Limb (tissue), 2 donors: ENCODE results near the gene ANTXR1.

Experiments used
- DNase-seq, 2 donors: peaks; one replicate each; pipeline ENCODE4 v3.0.0-alpha.2; 2016; ENCODE audit errors: extremely low spot score in 2 of 2

Gene ANTXR1

DNA sequence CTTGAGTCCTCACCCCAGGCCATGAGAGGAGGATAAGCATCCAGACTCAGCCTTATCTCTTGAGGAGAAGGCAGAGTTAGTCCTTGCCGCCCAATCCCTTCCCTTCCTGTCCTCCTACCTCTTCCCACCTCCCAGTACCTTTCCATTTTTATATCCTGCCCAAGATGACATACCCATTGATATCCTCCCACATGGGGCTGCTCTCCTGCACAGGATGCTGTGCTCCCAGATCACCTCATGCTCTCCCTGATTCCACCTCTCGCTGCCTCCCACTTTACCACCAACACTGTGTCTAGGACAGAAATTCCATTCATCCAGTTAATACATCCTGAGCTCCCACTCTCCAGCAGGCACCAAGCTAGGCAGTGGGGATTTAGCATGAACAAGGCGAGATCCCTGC is 191.7 kb downstream of the ANTXR1 start:
- DNase-seq: no peak

DNA sequence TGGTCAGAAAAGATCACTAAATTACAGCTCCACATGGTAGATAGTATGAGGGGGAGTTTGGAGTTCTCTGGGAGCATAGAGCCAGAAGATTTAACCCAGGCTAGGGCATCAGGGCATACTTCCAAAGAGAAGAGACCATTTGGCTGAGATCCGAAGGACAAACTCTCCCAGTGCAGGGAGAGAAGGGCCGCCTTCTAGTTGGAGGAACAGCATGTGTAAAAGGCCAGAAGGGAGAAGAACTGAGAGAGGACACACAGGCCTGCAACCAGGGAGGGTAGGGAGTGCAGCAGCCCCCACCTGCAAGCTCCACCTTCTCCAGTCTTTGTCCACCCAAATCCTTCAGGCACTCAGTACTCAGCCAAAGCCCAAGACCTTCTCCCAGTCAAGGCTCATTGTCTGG is 192.1 kb downstream of the ANTXR1 start:
- DNase-seq: no peak

DNA sequence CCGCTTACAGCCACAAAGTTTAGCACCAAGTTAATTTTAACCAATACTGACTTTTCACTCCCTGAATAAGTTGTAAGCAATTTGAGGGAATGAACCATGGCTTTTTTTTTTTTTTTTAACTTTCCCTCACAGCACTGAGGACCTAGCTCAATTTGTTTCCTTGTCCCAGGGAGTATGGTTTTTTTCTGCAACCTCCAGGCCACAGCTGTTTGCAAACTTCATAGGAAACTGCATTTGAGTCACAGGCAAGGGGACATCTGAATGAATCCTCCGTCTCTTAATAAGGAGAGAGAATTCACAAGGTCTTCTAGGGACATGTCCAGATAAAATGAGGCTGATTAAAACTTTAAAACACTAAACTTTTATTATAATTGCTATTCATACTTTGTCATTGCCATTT is 192.5 kb downstream of the ANTXR1 start:
- no peak for DNase-seq

DNA sequence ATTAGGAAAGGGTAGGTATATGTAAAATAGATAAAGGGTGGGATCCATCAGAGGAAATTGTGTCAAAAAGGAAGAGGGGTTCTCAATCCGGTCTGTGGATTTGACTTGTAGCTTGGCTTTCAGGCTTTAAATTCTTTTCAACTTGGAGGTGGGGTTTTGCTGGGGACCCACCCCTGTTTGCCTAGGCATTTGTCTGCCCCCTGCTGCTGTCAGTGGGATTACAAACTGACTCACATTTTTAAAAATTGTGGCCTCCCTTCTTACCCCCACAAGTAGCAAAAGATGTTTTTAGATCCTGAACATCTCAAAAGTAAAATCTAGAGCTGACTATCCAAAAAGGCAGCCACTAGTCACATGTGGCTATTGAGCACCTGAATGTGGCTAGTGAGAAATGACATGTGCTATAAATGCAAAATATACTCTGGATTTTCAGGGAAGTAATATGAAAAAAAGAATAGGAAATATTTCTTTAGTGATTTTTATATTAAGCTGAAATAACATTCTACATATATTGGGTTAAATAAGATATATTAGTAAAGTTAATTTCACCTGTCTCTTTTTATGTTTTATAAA is 195.1 kb downstream of the ANTXR1 start:
- DNase-seq: no peak

DNA sequence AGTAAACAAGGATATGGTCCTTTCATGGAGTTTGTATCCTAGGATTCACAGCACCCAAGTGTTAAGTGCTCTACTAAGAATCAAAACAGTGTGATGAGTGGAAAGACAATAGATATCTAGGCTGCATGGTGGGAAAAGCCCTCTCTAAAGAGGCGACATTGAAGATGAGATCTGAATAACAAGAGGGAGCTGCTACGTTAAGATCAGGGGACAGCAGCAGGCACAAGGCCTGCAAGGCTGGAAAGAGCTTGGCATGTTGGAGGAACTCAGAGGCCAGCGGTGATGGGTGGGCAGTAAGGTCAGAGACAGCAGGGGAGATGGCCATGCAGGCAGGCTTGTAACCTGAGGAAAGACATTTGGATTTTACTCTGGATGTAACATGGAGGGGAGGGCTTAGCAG is 196.5 kb downstream of the ANTXR1 start:
- no peak for DNase-seq

DNA sequence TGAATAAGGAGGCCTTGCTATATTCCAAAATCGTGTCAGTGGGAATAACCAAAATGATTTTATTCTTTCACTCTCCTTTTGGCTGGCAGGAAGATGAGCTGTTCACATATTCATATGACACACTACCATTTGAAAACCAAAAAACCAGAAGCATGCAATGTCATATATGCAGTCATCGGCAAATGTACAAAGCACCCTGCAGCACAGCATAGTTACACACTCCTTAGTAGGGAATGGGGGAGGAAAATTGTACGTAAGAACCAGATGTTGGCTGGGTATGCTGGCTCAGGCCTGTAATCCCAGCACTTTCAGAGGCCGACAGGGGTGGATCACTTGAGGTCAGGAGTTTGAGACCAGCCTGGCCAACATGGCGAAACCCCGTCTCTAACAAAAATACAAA is 197.4 kb downstream of the ANTXR1 start:
- DNase-seq: no peak

DNA sequence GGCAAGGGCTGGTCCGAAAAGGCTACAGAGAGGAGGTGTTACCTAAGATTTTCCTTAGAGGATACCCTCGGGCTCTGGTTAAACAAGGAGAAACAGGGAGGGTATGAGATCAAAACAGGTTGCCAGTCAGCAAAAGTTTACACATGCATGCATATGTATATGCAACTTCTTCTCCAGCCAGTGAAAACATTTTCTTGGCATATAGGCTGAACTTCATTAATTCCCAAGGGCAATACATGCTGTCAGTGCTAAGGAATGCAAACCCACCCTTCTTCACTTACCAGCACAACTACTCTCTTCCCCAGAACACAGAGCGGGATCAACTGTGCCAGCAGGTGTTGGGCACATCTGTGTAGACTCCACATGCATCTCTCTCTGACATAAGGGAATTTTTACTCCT is 198.1 kb downstream of the ANTXR1 start:
- no peak for DNase-seq

DNA sequence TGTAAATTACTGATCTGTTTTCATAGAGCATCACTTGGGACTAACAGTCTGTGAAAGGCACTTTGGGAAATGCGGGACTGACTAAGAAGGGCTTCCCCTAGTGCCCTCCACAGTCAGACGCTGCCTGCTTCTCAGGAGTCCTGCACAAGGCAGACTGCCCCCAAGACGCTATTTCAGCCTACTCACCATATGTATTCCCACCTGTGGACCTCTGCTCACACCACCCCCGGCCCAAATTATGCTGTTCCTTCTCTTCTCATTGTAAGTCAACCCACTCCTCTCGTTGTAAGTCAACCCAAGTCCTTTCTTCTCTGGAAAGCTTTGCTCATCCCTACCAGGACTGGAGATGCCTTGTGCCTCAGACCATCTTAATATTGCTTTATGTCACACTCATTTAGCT is 198.7 kb downstream of the ANTXR1 start:
- DNase-seq: no peak

DNA sequence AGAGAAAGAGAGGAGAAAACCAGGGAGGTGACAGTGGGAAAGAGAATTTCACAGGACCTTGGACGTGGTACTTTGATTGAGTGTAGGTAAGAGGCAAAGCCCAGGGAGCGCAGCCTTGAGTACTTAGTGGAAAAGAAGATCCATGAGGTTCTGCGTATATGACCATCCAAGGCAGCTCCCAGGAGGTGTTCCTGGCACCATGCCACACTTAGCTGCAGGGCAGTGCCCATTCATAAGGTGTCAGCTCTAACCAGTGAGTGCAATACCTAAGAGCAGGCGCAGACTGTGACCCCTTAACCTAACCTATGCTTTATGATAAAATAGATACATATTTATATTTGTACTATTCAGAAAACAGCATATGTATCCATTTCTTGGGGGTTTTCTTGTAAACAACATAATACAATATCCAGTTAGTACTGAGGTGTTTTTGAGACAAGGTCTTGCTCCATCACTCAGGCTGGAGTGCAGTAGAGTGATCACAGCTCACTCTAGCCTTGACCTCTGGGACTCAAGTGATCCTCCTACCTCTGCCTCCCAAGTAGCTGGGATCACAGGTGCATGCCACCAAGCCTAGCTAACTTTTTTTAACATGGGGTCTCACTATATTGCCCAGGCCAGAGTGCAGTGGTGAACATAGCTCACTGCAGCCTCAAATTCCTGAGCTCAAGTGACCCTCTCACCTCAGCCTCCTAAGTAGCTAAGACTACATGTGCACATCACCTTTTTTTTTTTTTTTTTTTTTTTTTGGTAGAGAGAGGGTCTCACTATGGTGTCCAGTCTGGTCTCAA is 199.5 kb downstream of the ANTXR1 start:
- no peak for DNase-seq

DNA sequence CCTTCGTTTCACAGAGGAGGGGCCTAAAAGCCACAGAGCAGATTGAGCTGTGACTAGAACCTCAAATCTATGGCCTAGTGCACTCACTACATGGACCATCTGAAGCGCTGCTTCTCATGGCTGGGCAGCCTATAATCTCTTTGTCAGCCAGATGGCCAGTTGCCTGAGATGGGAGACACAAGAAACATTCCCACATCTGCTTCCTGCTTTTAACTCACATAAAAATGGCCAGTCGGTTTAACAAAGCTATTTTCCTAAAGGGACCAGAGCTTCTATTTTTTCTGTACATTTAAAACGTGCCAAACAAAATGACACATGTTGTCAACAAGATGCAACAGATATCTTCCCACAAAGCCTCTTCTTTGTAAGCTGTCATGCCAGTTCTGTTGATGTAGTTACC is 200.2 kb downstream of the ANTXR1 start:
- DNase-seq: no peak

DNA sequence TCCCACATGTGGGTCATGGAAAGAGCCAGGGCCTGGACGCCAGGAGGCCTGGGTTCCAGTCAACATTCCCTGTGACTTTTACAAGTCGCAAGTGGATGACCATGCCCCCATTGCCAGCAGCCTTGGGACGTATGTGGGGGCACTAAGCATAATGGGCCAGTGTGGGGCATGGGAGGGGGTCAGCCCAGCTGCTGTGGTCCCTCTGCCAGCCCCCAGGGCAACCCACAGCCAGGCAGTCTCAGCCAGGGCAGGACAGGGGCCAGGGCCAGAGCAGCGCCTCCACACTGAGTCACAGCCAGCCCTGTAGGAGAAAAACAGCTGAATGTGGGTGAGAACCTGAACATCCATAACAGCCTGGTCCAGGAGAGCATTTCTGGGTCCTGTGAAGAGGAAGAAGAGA is 200.8 kb downstream of the ANTXR1 start:
- DNase-seq: no peak

DNA sequence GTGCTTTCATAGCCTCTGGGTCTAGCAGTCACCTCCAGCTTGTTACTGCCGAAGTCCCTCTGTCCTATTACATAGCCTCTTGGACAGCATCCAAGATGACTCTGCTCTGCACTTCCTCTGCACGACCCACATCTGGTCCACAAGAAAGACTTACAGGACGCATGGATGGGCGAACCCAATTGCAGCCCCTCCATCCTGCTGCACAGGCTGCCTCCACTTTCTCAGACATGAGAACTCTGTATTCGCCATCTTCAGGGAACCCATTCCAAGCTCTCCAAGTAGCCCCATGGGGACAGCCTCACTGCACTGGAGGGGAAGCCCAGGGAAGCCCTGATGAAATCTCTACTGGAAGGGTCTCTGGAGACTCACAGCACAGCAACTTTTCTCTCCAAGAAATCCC is 201.9 kb downstream of the ANTXR1 start:
- no peak for DNase-seq

DNA sequence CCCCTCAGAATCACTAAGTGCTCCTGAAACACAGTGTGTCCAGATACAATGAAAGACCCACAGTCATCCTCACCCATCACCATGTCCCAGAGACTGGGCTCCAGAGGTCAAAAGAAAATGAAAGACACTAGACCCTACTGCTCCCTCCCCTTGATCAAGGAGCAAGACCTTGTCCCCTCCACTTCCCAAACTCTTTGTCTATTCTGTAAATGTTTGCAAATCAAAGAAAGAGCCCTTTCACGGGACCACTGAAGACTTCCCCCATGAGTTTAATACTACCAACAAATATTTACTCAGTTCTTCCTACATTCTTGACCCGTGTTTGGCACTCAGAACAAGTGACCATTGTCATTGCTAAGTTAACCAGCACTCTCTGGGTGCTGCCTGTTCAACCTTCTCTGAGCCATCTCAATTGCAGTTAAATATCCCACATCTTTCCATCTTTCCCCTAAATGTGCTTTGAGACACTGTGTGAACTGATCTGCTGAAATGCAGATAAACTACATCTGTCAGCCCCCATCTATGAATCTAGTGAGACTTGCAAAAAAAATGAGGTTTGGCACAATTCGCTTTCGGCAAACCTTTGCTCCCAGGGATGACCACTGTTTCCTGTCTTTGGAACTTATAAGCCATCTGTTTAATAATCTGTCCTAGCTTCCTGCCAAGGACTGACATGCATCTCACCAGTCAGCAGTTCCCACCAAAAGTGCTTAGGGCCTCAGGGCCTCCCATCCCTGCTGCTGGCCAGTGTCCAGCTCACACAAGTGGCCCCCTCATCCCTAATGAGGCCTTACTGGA is 203.8 kb downstream of the ANTXR1 start:
- DNase-seq: peak; percentile 50 to 74

DNA sequence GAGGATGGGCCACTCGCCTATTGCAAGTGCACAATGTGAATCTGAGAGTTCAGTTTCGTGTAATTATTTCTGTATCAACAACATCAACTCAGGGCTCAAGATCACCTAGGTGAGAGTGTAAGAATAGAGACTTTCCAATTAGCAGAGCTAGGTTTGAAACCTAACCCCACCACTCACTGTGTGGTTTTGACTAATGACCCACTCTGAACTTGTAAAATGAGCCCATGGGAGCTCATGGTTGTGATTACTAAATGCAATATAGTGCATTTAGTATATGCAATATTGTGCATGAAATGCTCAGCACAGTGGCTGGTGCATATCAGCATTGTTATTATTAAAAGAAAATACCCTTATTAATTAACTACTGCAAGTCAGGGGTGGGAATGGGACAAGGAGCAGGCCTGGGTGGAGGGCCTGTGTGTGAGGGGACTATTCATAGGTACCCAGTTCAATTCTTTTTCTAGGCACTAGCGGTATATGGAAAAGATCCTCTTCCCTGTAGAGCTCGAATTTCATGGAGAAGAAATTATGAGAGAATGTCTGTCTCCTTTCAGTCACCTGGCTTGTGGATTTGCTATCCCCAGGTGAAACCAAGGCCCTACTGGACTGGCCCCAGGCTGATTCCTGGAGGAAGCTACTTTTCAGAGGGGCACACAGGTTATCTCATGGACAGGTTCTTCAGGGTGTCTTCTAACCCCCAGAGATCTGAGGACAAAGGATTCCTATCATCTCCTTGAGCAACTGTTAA is 204.5 kb downstream of the ANTXR1 start:
- no peak for DNase-seq

DNA sequence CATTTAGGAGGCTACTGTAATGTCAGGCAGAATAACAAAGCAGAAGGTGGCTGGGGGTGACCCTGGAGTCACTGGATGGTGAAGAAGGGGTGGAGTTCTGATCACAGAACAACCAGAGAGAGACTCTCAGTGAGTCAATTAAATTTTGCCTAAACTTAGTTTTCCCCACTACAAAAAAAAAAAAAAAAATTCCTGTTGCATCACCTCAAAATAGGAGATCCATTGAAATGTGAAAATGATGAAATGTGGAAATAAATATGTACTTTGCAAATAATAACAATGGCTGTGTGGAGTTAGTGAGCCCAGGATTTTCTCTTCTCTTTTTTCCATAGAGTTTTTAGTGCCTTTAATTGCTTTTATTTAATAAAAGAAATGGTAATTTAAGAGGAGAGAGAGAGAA is 208.5 kb downstream of the ANTXR1 start:
- no peak for DNase-seq

DNA sequence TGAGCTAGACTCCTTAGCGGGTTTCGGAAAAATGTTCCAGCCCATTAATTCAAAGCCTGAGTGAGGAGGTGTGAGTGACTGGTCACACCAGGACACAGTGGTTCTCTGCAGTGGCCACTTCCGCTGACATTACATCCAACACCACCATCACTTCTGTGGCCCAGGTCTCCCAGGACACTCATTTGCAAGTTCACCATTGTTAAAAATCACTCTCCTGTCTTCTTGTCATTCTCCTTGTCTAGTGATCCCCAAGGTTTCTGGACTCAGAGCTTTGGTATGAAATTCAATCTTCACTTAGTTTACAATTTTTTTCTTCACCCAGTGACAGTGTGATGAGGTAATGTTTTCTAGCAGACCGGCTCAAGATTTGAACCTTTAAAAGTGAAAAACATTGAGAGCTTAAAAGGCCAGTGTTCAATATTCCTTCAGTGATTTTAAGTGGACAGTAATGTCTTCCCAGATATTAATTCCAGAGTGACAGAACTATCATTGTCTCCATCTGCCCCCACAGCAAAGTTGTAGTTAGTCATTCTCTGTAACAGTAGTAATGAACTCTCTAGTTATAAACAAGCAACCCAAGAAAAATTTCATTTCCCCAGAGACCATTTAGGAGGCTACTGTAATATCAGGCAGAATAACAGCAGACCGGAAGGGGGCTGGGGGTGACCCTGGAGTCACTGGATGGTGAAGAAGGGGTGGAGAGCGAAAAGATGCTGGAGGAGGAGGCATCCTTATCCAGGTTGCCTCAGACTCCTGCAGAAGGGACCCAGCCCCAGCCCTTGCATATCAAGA is 209.2 kb downstream of the ANTXR1 start:
- DNase-seq: no peak

DNA sequence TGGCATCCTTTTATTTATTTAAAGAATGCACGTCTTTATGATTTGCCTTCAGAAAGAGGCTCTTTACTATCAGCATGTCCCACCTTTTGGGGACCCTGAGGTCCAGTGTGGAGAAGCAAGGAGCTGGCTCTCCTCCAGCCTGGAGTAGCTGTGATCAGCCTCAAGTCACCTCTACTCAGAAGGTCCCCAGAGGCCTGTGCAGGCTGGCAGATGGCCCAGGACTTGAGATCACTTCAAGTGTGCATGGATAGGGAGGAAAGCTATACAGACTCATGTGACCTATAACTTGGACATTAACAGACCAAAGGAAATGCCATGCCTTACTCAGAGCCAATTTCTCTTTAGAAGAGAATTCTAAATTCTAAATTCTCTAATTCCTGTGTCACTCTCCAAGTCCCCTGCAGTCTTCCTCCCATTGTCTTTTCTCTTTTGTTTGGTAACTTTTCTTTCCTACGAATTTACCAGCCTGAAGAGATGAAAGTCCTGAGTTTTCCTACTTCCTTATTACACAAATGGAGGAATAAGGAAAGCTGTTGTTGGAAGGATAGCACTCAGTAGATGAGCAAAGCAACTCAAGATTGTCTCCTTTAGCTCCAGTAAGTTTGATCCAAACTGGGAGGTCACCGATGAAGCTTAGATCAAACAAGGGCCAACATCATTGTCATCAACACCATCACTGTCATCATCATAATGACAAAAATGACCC is 210.1 kb downstream of the ANTXR1 start:
- no peak for DNase-seq

DNA sequence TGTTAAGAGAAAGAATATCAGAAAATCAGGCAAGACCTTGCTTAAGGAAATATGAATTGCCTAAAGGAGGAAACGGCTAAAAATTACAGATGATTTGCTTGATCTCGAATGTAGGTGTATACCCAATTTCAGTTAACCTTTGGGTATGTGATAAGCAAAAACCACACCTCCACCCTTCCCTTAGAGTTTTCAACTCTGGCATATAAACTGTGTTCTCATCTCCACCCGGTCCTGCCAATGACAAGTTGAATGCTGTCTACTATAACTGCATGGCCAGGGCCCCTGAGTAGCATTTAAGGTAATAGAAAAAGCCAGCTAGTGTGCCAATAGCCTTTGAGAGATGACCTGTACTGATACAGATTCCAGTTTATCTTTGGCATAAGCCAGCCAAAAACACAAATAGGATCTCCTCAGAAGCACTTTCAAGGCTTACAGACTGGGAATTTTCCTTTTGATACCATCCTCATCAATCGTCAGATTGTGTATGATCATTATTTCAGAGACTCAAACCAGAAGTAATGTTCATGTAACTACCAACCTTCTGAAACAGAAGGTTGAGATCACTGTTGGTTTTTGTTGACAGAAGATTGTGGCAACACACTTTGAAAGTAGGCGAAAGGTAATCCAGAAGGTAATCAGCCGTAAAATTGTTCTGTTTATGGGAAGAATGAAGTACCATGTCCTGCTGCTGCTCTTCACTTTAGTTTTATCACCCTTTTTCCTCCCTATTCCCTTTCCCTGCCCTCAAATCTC is 211.0 kb downstream of the ANTXR1 start:
- no peak for DNase-seq

DNA sequence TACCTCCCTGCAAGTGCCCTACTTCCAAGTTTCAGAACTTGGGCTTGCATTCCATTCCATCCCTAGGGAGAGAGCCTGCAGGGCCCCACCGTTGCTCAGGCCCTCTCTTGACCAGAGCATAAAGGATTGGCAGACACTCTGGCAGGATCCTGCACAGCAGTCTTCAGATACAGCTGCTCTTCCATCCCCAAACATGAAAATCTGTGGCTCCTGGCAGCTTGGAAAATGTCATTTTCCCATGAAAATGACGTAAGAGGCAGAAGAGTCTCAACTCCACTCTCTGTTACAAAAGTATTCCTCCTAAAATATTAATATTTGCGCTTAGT is 211.5 kb downstream of the ANTXR1 start:
- DNase-seq: no peak

DNA sequence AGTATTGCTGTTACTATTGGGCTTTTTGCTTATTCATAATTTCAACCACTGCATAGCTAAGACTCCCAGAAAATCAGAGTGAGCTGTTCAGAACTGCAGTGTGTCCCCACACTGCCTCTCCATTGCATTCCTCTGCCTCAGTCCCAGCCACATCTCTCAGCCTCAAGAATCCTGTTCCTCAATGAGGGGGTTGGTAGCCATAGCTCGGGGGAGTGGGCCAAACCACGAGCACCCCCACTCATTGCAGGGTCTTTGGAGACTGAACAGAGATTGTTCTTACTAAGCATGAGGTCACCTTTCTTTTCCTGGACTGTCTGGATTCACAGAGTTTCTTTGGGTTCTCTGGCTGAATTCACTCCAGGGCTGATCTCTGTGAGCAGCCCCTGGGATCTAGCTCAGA is 213.0 kb downstream of the ANTXR1 start:
- DNase-seq: no peak
